ENCODE measurements around the gene INS.

- TF ChIP-seq EZH2 (IDR thresholded peaks at IDR 0.05; ENCODE audit: borderline replicate concordance, low read depth, low read length, severe bottlenecking): no peak
- no peak for TF ChIP-seq CTCF (IDR thresholded peaks at IDR 0.05; ENCODE audit: borderline replicate concordance, extremely low read depth, low read length, poor library complexity, severe bottlenecking)
Measured at GRCh38 chr11:2126520-2127085, 34.4 kb downstream of the INS start.

Measured in DND-41 (cell line).